Mucosa of descending colon (tissue), 3 donors: ENCODE measurements around the gene MTRF1L. TPM values are rescaled to one million over a fixed set of nuclear protein-coding genes. Genes with fewer than 3 reads are reported as not detected.
A peak's percentile ranks its signal among the peaks of the same experiment; 100 is the strongest.

Source experiments
- ATAC-seq: fragments of 200-7000 bp; cut with Tn5 transposase; one replicate; pipeline ENCODE4 v1.9.1; 2020; ENCODE audit warnings: mild to moderate bottlenecking, moderate library complexity
- DNase-seq, 3 donors: peaks; one replicate each; pipeline ENCODE4 v3.0.0-alpha.2; 2020
- H3K36me3 ChIP-seq: fragments of 200-600 bp; one replicate; pipeline ENCODE4 v1.8.0; 2021; ENCODE audit warnings: low read depth, mild to moderate bottlenecking
- H3K4me1 ChIP-seq: fragments of 200-600 bp; one replicate; pipeline ENCODE4 v1.8.0; 2021; ENCODE audit warnings: low read depth, mild to moderate bottlenecking
- H3K4me3 ChIP-seq: fragments of 200-600 bp; one replicate; pipeline ENCODE4 v1.8.0; 2021; ENCODE audit warnings: mild to moderate bottlenecking
- H3K9me3 ChIP-seq: fragments of 200-600 bp; one replicate; pipeline ENCODE4 v1.8.0; 2021; ENCODE audit warnings: mild to moderate bottlenecking
- CTCF ChIP-seq: fragments of 200-600 bp; IDR thresholded peaks from one replicate; pipeline ENCODE4 v1.8.0; 2022; ENCODE audit warnings: antibody characterized with exemption, mild to moderate bottlenecking
- intact Hi-C, 2 donors: fragments of 100-400 bp; cut with DNase I in 1 of 2; cut with micrococcal nuclease in 1 of 2; formaldehyde crosslinking; loops; one replicate each; pipeline versions ENCODE4 v1.11.0 to v1.11.1; 2022; cut with DNase I, micrococcal nuclease
- total RNA-seq, 3 donors: library from RNA; stranded (reverse); fragmentation: NEBNext Ultra II Directional in 2 of 3; extraction: Animal tissue kit (Norgen Biotek cat#: 25700) in 2 of 3; gene quantifications; one replicate each; pipeline versions ENCODE4 v1.2.1 to v1.2.4, GENCODE V29; 2021 to 2023
- donor health status: DM: no; HTN: no; CAD: no; lungs with moderate emphysema.
- donor health status: DM: no; HTN: no; CAD: no.
- donor health status: DM: no; HTN: yes; CAD: no.

Gene MTRF1L
- total RNA-seq, 3 donors from 2014 or later: 21.8 to 30.7 (median 22.2) TPM

- DNase-seq (no peak), ATAC-seq (peak; percentile 33)
- Histone ChIP-seq H3K4me3 (no peak overlapping the region), H3K4me1 (no peaks in the 10 kb centered on the region), H3K9me3 (no peaks in the 10 kb centered on the region), H3K36me3 (no peaks in the 10 kb centered on the region)
- intact Hi-C loops: loop anchor here in 1 of 2 donors (10.0 kb wide), 1 partner anchor 79 kb away; no protein-coding TSS in a partner anchor
- no peak for TF ChIP-seq CTCF
Measured at GRCh38 chr6:152943260-152943897, 59.1 kb downstream of the MTRF1L start.

- no peak for DNase-seq
- H3K4me1 ChIP-seq: no peaks in the 10 kb centered on the region
- H3K9me3 ChIP-seq: no peaks in the 10 kb centered on the region
- intact Hi-C loops: loop anchor here in 1 of 2 donors (10.0 kb wide), 1 partner anchor 78 kb away; no protein-coding TSS in a partner anchor
- H3K36me3 ChIP-seq: no peaks in the 10 kb centered on the region
- no peak for TF ChIP-seq CTCF
- H3K4me3 ChIP-seq: no peak overlapping the region
- no peak for ATAC-seq
Measured at GRCh38 chr6:152942319-152942869, 60.1 kb downstream of the MTRF1L start.

GRCh38 chr6:152941746-152942145 lies 60.8 kb downstream of the MTRF1L start:
- no peak overlapping the region for H3K4me3 ChIP-seq
- H3K36me3 ChIP-seq: no peaks in the 10 kb centered on the region
- intact Hi-C loops: loop anchor here in 1 of 2 donors (10.0 kb wide), 1 partner anchor 77 kb away; no protein-coding TSS in a partner anchor
- no peak for TF ChIP-seq CTCF
- H3K9me3 ChIP-seq: no peaks in the 10 kb centered on the region
- no peak for ATAC-seq
- DNase-seq: no peak
- H3K4me1 ChIP-seq: no peaks in the 10 kb centered on the region

Other genes starting within 250 kb of the MTRF1L start
- gene FBXO5, start 19.7 kb downstream of the MTRF1L start, total RNA-seq: 1 to 10 TPM; 3.1 to 7.6 (median 5.5) TPM
- under 1 TPM; 0.28 to 0.43 (median 0.43) TPM for gene RGS17, start 128.6 kb upstream of the MTRF1L start, total RNA-seq